GM18909 (cell line): ENCODE results near the gene CADM3.

Source experiments
- ATAC-seq: cut with Tn5 transposase; IDR thresholded peaks from one replicate; pipeline ENCODE4 v1.9.1; 2021; ENCODE audit warnings: mild to moderate bottlenecking; ENCODE audit not compliant: unreplicated experiment, poor library complexity

CADM3 gene

DNA sequence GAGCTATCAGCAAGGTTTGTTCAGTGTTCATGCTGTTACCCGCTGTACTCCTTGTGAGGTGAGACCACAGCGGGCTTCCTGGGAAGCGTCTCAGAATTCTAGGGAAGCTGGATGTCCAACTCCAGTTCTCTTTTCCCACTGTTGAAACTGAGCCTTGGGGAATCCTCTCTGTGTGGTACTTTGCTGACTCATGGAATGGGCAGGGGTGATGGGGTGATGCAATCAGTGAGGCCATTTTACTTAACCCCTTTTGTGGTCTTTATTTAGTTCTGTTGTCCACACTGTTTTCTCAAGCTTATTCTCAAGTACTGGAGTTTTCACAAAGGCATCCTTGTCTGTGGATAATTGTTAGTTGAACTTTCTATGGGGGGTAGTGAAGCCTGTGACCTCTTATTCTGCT is 75.9 kb downstream of the CADM3 start:
- ATAC-seq = no peak

DNA sequence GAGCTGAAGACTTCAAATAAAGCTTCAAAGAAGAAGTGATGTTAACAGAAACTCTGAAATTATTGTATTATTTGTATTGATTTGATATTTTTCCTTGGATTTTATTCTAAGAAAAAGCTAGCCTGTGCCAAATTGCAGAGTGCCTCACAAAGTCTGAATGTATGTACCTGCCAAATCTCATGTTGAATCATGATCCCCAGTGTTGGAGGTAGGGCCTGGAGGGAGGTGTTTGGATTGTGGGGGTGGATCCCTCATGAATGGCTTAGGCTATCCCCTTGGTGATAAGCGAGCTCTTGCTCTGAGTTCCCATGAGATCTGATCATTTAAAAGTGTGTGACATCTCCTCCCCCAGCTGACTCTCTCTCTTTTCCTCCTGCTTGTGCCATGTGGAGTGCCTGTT is 76.9 kb downstream of the CADM3 start:
- no peak for ATAC-seq

DNA sequence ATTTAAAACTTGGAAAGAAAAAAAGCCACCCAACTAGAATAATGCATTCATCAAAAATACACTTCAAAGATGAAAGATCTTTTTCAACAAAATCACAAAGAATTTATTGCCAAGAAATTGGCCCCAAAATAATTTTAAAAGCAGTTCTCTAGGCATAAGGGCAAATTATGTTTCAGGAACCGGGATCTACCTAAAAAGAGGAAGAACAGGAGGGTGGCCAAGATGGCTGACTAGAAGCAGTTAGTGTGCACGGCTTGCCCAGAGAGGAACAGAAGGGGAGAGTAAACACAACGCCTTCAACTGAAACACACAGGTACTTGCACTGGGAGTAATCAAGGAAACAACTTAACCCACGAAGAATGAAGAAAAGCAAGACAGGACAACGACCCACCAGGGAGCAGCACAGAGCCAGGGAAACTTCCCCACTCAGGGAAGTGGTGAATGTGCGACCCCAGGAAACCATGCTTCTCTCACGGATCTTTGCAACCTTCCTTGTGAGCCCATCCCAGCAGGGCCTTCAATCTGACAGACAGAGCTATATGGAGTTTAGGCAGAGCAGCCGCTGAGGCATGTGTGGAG is 79.3 kb downstream of the CADM3 start:
- ATAC-seq = no peak
